A549 (cell line): ENCODE data around the gene FOXP1.

Experiments used
- CTCF ChIP-seq: fragments of >200 bp; sonication (Bioruptor Twin); formaldehyde crosslinking; IDR thresholded peaks from 3 replicates; pipeline ENCODE4 v1.5.1; 2016
- KDM1A ChIP-seq: fragments of 200-600 bp; sonication (generic); IDR thresholded peaks from 2 replicates; pipeline ENCODE4 v1.6.1; 2016; ENCODE audit warnings: low read depth, mild to moderate bottlenecking
- NFE2L2 ChIP-seq: fragments of 150-350 bp; conservative IDR thresholded peaks from 2 replicates; pipeline ENCODE4 v1.6.1; 2014; ENCODE audit warnings: low read length
- POLR2A ChIP-seq: IDR thresholded peaks from 2 replicates; pipeline ENCODE4 v1.6.1; 2012; ENCODE audit warnings: mild to moderate bottlenecking, low read length

DNA sequence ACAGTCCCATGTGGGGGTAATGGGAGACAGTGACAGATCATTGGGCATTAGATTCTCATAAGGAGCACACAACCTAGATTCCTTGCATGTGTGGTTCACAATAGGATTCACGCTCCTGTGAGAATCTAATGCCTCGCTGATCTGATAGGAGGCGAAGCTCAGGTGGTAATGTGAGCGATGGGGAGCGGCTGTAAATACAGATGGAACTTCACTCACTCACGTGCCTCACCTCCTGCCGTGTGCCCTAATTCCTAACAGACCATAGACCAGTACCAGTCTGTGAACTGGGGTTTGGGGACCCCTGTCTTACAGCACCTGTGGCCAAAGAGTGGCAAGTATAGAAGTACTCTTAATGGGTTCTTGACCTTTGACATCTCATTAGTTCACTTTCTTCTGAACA, 554.7 kb downstream of the FOXP1 start:
- TF ChIP-seq KDM1A (no peak), CTCF (no peak), POLR2A (no peak), NFE2L2 (no peak)
